Measurements from ENCODE around the gene SLC8A1.

GRCh38 chr2:40487602-40488001, 35.7 kb upstream of the SLC8A1 start:
- TF ChIP-seq EZH2 (IDR thresholded peaks at IDR 0.05; ENCODE audit: borderline replicate concordance, low read depth, low read length, poor library complexity, severe bottlenecking) (no peak), CTCF (conservative IDR thresholded peaks at IDR 0.05; ENCODE audit: low read depth, low read length) (no peak)
